ENCODE measurements around the gene HMGN4. TPM values are rescaled to one million over a fixed set of nuclear protein-coding genes. Genes with fewer than 3 reads are reported as not detected.

HMGN4 gene
- total and polyA plus RNA-seq, 2 donors (not counting 3 experiments of a cell fraction or from before 2014, with no cell fraction given), result 13.1 to 36.9 TPM

GRCh38 chr6:26555505-26556262 is 17.5 kb downstream of the HMGN4 start:
- intact Hi-C loops (cut with micrococcal nuclease) (loop anchor here (1.0 to 10.0 kb wide), 4 partner anchors 13 to 531 kb away; a partner anchor contains a TSS), dilution Hi-C loops (cut with MboI; ENCODE audit: extremely low pct_ligation_motif_present, low sequenced_read_pairs) (no loop called here)
- H3K4me2 ChIP-seq (ENCODE audit: insufficient read depth, low read length), result peak overlapping the region; percentile 100
- H3K27me3 ChIP-seq (ENCODE audit: control insufficient read depth in 2 of 2, insufficient read depth in 2 of 2, low read length in 2 of 2), result peaks cover 0 to 5% of the 10 kb centered on the region in 2 experiments
- TF ChIP-seq GATA2 (IDR thresholded peaks at IDR 0.05; ENCODE audit: insufficient read depth, insufficient read length, low read depth, low read length) (no peak), POLR2AphosphoS5 (IDR thresholded peaks at IDR 0.05; ENCODE audit: insufficient read depth, low read depth, low read length) (no peak), MYC (IDR thresholded peaks at IDR 0.05; ENCODE audit: low read depth, low read length) (no peak), POLR2A (IDR thresholded peaks at IDR 0.05; ENCODE audit: low read depth, low read length) (no peak), JUN (IDR thresholded peaks at IDR 0.05; ENCODE audit: borderline replicate concordance, insufficient read depth, insufficient read length, low read depth) (no peak)
- TF ChIP-seq, protein P1, sequence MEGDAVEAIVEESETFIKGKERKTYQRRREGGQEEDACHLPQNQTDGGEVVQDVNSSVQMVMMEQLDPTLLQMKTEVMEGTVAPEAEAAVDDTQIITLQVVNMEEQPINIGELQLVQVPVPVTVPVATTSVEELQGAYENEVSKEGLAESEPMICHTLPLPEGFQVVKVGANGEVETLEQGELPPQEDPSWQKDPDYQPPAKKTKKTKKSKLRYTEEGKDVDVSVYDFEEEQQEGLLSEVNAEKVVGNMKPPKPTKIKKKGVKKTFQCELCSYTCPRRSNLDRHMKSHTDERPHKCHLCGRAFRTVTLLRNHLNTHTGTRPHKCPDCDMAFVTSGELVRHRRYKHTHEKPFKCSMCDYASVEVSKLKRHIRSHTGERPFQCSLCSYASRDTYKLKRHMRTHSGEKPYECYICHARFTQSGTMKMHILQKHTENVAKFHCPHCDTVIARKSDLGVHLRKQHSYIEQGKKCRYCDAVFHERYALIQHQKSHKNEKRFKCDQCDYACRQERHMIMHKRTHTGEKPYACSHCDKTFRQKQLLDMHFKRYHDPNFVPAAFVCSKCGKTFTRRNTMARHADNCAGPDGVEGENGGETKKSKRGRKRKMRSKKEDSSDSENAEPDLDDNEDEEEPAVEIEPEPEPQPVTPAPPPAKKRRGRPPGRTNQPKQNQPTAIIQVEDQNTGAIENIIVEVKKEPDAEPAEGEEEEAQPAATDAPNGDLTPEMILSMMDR (IDR thresholded peaks at IDR 0.05; ENCODE audit: extremely low read depth in 1 of 2, insufficient read depth in 1 of 2, low read depth in 1 of 2, low read length in 2 of 2), result no peak
- H3K9ac ChIP-seq (replicated peaks; ENCODE audit: extremely low read depth, insufficient read depth, low read length), result peak overlapping the region; percentile 24
- DNase-seq (ENCODE audit: low read depth, low spot score) (no peak), FAIRE-seq (no peak)
- no TSS peak for BruUV-seq (replicated peaks)
- CTCF ChIA-PET, result interaction anchor here (0.8 to 5.7 kb wide), 8 partner anchors 14 to 229 kb away, joined by 3 to 36 read pairs (median 6); no protein-coding TSS in a partner anchor
- no peaks in the 10 kb centered on the region for H3K79me2 ChIP-seq (ENCODE audit: control insufficient read depth, insufficient read depth, low read length)
- no peaks in the 10 kb centered on the region for H3K9me1 ChIP-seq (replicated peaks; ENCODE audit: control insufficient read depth, extremely low read depth, insufficient read depth, low read length)
- H4K20me1 ChIP-seq (replicated peaks; ENCODE audit: control insufficient read depth, extremely low read depth, insufficient read depth, low read length), result no peaks in the 10 kb centered on the region
- H3K9me3 ChIP-seq (replicated peaks; ENCODE audit: control insufficient read depth, insufficient read depth, low read length), result no peaks in the 10 kb centered on the region
- peak overlapping the region in 2 of 3 experiments; percentile 70 to 94 for H3K4me3 ChIP-seq (replicated peaks in 1 of 3; ENCODE audit: insufficient read depth in 1 of 3, low read depth in 1 of 3, low read length in 3 of 3)
- no peaks in the 10 kb centered on the region for H3K36me3 ChIP-seq (ENCODE audit: control insufficient read depth in 2 of 2, extremely low read depth in 1 of 2, insufficient read depth in 2 of 2, low read length in 2 of 2)
- H3K27ac ChIP-seq (ENCODE audit: insufficient read depth, low read depth, low read length), result no peak overlapping the region
- peak overlapping the region; percentile 66 for H2AFZ ChIP-seq (ENCODE audit: low read depth, low read length)
- peaks cover 13% of the 10 kb centered on the region for H3K4me1 ChIP-seq (ENCODE audit: control insufficient read depth, extremely low read depth, insufficient read depth, low read length)
- POLR2A ChIA-PET, result no interaction called here
